Hypothalamus (tissue), 51 donors: ENCODE data around the gene PM20D2.

Source experiments
- DNase-seq, 51 donors: peaks; one replicate each; lab custom pipeline; 2025; lab: John Stamatoyannopoulos, UW

The PM20D2 gene

GRCh38 chr6:89198235-89198634 lies 52.4 kb downstream of the PM20D2 start:
- no peak for DNase-seq

- no peak for DNase-seq
Measured at GRCh38 chr6:89199579-89199978, 53.7 kb downstream of the PM20D2 start.

GRCh38 chr6:89200706-89201215 lies 54.9 kb downstream of the PM20D2 start:
- no peak for DNase-seq

- DNase-seq: no peak
Measured at GRCh38 chr6:89204096-89204495, 58.2 kb downstream of the PM20D2 start.

GRCh38 chr6:89205819-89206218 lies 60.0 kb downstream of the PM20D2 start:
- DNase-seq: no peak

- DNase-seq: no peak
Measured at GRCh38 chr6:89208551-89208950, 62.7 kb downstream of the PM20D2 start.

GRCh38 chr6:89209457-89209856 lies 63.6 kb downstream of the PM20D2 start:
- DNase-seq: no peak

- no peak for DNase-seq
Measured at GRCh38 chr6:89212472-89212871, 66.6 kb downstream of the PM20D2 start.

GRCh38 chr6:89214197-89214596 lies 68.3 kb downstream of the PM20D2 start:
- no peak for DNase-seq
